SK-N-SH (cell line): ENCODE measurements around the gene DNAJC18. TPM values are rescaled to one million over a fixed set of nuclear protein-coding genes. Genes with fewer than 3 reads are reported as not detected.
"Not testable (repeated sequence)": the region's sequence is repeated elsewhere in the genome, so short reads cannot be mapped to it uniquely, and the experiment has no call there.

Experiments
- CTCF ChIA-PET: fragments of 300-600, 350-600 bp; formaldehyde crosslinking; extraction: SDS; loops from one replicate; lab custom pipeline; 2021; lab: Yijun Ruan, JAX
- POLR2A ChIA-PET: fragments of 350-600 bp; sonication (Branson Sonifier 250); formaldehyde crosslinking; extraction: SDS; loops from one replicate; lab custom pipeline; 2020; ENCODE audit warnings: antibody characterized with exemption, inconsistent platforms; lab: Yijun Ruan, JAX
- DNase-seq: peaks from one replicate; pipeline ENCODE4 v3.0.0; 2012
- H2AFZ ChIP-seq: fragments of 200-600 bp; sonication (generic); 2 replicates; pipeline ENCODE4 v1.8.1; 2016; ENCODE audit warnings: antibody characterized with exemption, mild to moderate bottlenecking, low read depth
- H3F3A ChIP-seq: fragments of 200-600 bp; sonication (generic); replicated peaks from 2 replicates; pipeline ENCODE3; 2016; ENCODE audit warnings: antibody characterized with exemption, mild to moderate bottlenecking; ENCODE audit not compliant: insufficient read depth
- H3K27ac ChIP-seq, 2 experiments: fragments of 200-500 bp in 1 of 2; fragments of 200-600 bp in 1 of 2; sonication (Bioruptor generic) in 1 of 2; sonication (generic), shearing (Covaris generic) in 1 of 2; 2 replicates each; pipeline versions ENCODE4 v1.5.1 to v1.6.1; 2014 to 2016; ENCODE audit warnings: low read depth in 2 of 2, inconsistent platforms in 1 of 2, low read length in 1 of 2, mild to moderate bottlenecking in 1 of 2, mixed read lengths in 1 of 2
- H3K27me3 ChIP-seq: fragments of 200-600 bp; sonication (generic), shearing (Covaris generic); 2 replicates; pipeline ENCODE4 v1.6.1; 2016; ENCODE audit warnings: mixed run types; ENCODE audit not compliant: insufficient read depth
- H3K36me3 ChIP-seq, 2 experiments: fragments of 200-500 bp in 1 of 2; fragments of 200-600 bp in 1 of 2; sonication (Bioruptor generic) in 1 of 2; sonication (generic) in 1 of 2; replicated peaks in 1 of 2; 2 replicates each; pipeline versions ENCODE3 to v1.5.1; 2014 to 2016; ENCODE audit warnings: low read length in 1 of 2, mild to moderate bottlenecking in 1 of 2; ENCODE audit not compliant: insufficient read depth in 2 of 2, control insufficient read depth in 1 of 2
- H3K4me1 ChIP-seq, 2 experiments: fragments of 200-500 bp in 1 of 2; fragments of 200-600 bp in 1 of 2; sonication (Bioruptor generic) in 1 of 2; sonication (generic), shearing (Covaris generic) in 1 of 2; 2 replicates each; pipeline versions ENCODE4 v1.5.1 to v1.6.1; 2014 to 2016; ENCODE audit warnings: low read depth in 1 of 2, low read length in 1 of 2, mixed run types in 1 of 2; ENCODE audit not compliant: insufficient read depth in 2 of 2, control insufficient read depth in 1 of 2
- H3K4me2 ChIP-seq: fragments of 200-600 bp; sonication (generic), shearing (Covaris generic); 2 replicates; pipeline ENCODE4 v1.6.1; 2017; ENCODE audit warnings: mixed run types
- H3K4me3 ChIP-seq, 2 experiments: fragments of 200-500 bp in 1 of 2; fragments of 200-600 bp in 1 of 2; sonication (Bioruptor generic) in 1 of 2; sonication (generic), shearing (Covaris generic) in 1 of 2; 2 replicates each; pipeline versions ENCODE4 v1.5.1 to v1.8.1; 2014 to 2016; ENCODE audit warnings: low read depth in 2 of 2, inconsistent platforms in 1 of 2, low read length in 1 of 2, mild to moderate bottlenecking in 1 of 2, mixed read lengths in 1 of 2, moderate library complexity in 1 of 2
- H3K79me2 ChIP-seq: fragments of 200-600 bp; sonication (generic); 2 replicates; pipeline ENCODE4 v1.8.1; 2017; ENCODE audit warnings: mild to moderate bottlenecking; ENCODE audit not compliant: insufficient read depth
- H3K9ac ChIP-seq: fragments of 200-600 bp; sonication (generic); 2 replicates; pipeline ENCODE4 v1.6.1; 2017; ENCODE audit warnings: mixed run types
- H3K9me2 ChIP-seq: fragments of 200-600 bp; sonication (generic); 2 replicates; pipeline ENCODE4 v1.6.1; 2017; ENCODE audit warnings: mixed run types
- H3K9me3 ChIP-seq: fragments of 200-600 bp; sonication (generic); 2 replicates; pipeline ENCODE4 v1.6.1; 2017; ENCODE audit warnings: mixed run types, mild to moderate bottlenecking, moderate library complexity
- H4K20me1 ChIP-seq: fragments of 200-600 bp; sonication (generic); 2 replicates; pipeline ENCODE4 v1.6.1; 2017; ENCODE audit warnings: mild to moderate bottlenecking, mixed run types; ENCODE audit not compliant: insufficient read depth
- CHD2 ChIP-seq: fragments of 150-350 bp; IDR thresholded peaks from 2 replicates; pipeline ENCODE4 v1.6.1; 2018; ENCODE audit warnings: low read length; ENCODE audit not compliant: partially characterized antibody
- JUND ChIP-seq: IDR thresholded peaks from 2 replicates; pipeline ENCODE4 v1.4.0; 2012
- RCOR1 ChIP-seq: fragments of 150-350 bp; IDR thresholded peaks from 2 replicates; pipeline ENCODE4 v1.6.1; 2017; ENCODE audit warnings: antibody characterized with exemption, low read length
- WGBS: methylation state at CpG from one replicate; pipeline ENCODE4 v1.1.6; 2017; ENCODE audit warnings: low lambda C conversion rate; 5-methylcytosine and 5-hydroxymethylcytosine counted together
- polyA plus RNA-seq, 3 experiments: library from polyadenylated mRNA; depleted of rRNA; stranded (reverse); fragments of >200 nt; gene quantifications; 2 replicates each; pipeline ENCODE4 v1.2.3, GENCODE V29; 2012

The DNAJC18 gene
- polyA plus RNA-seq, 1 of the 3 experiments (the other 2 are of a cell fraction) = 7.4 TPM

GRCh38 chr5:139479729-139480128, 40.4 kb upstream of the DNAJC18 start:
- POLR2A ChIA-PET, H3K27ac ChIP-seq, H3K4me2 ChIP-seq, H4K20me1 ChIP-seq, H3K9me2 ChIP-seq, DNase-seq, H3K9me3 ChIP-seq, H3K9ac ChIP-seq, H3K27me3 ChIP-seq, H3K4me3 ChIP-seq, H2AFZ ChIP-seq: not testable (repeated sequence)
- peaks cover 14% of the 10 kb centered on the region in 2 experiments; a peak in 2 of 4 replicates for H3K4me1 ChIP-seq
- peaks cover 25 to 26% of the 10 kb centered on the region in 2 experiments for H3K36me3 ChIP-seq
- 96% methylated on average over 4 of the region's 4 CpGs for WGBS
- peaks cover 45% of the 10 kb centered on the region for H3K79me2 ChIP-seq
- peaks cover 27% of the 10 kb centered on the region for H3F3A ChIP-seq
- CTCF ChIA-PET = interaction anchor here (1.1 kb wide), 1 partner anchor 57 kb away, joined by 3 read pairs; no protein-coding TSS in a partner anchor

GRCh38 chr5:139478657-139479423, 39.5 kb upstream of the DNAJC18 start:
- H3K79me2 ChIP-seq = peaks cover 45% of the 10 kb centered on the region
- H2AFZ ChIP-seq, H3K9me3 ChIP-seq, DNase-seq, H4K20me1 ChIP-seq, H3K9me2 ChIP-seq, H3K27me3 ChIP-seq, H3K9ac ChIP-seq, H3K27ac ChIP-seq, H3K4me3 ChIP-seq, H3K4me2 ChIP-seq, POLR2A ChIA-PET: not testable (repeated sequence)
- peaks cover 23% of the 10 kb centered on the region for H3F3A ChIP-seq
- 90% methylated on average over 9 of the region's 9 CpGs for WGBS
- peaks cover 14 to 16% of the 10 kb centered on the region in 2 experiments; a peak in 2 of 4 replicates for H3K4me1 ChIP-seq
- peaks cover 25 to 26% of the 10 kb centered on the region in 2 experiments for H3K36me3 ChIP-seq
- CTCF ChIA-PET = interaction anchor here (1.5 kb wide), 1 partner anchor 39 kb away, joined by 4 read pairs; no protein-coding TSS in a partner anchor

GRCh38 chr5:139475865-139476617, 36.7 kb upstream of the DNAJC18 start:
- 91% methylated on average over 13 of the region's 13 CpGs for WGBS
- peaks cover 35% of the 10 kb centered on the region for H3K79me2 ChIP-seq
- H3K4me1 ChIP-seq = peaks cover 3 to 13% of the 10 kb centered on the region in 2 experiments; a peak in 2 of 4 replicates
- no peak for DNase-seq
- no peaks in the 10 kb centered on the region for H3K9me3 ChIP-seq
- peaks cover 9% of the 10 kb centered on the region for H3F3A ChIP-seq
- no peak overlapping the region for H3K27ac ChIP-seq
- TF ChIP-seq JUND (no peak), CHD2 (no peak), RCOR1 (no peak)
- TF ChIP-seq, all 33 proteins: peak for 0
- Histone ChIP-seq H3K4me3 (no peak overlapping the region), H3K36me3 (peaks cover 25 to 26% of the 10 kb centered on the region in 2 experiments), H3K9me2 (no peaks in the 10 kb centered on the region), H4K20me1 (no peaks in the 10 kb centered on the region), H3K27me3 (no peaks in the 10 kb centered on the region), H2AFZ (no peak overlapping the region), H3K9ac (no peak overlapping the region), H3K4me2 (no peak overlapping the region)
- ChIA-PET CTCF (interaction anchor here (0.9 to 1.3 kb wide), 2 partner anchors 28 to 54 kb away, joined by 3 to 4 read pairs; no protein-coding TSS in a partner anchor), POLR2A (no interaction called here)
